ENCODE data around the gene RIPK3. TPM values are rescaled to one million over a fixed set of nuclear protein-coding genes. Genes with fewer than 3 reads are reported as not detected.

The RIPK3 gene
- total and polyA plus RNA-seq, 2 of the 8 experiments (the other 6 are each of a cell fraction or from before 2014, with no cell fraction given) = 0.24 to 0.39 TPM

DNA sequence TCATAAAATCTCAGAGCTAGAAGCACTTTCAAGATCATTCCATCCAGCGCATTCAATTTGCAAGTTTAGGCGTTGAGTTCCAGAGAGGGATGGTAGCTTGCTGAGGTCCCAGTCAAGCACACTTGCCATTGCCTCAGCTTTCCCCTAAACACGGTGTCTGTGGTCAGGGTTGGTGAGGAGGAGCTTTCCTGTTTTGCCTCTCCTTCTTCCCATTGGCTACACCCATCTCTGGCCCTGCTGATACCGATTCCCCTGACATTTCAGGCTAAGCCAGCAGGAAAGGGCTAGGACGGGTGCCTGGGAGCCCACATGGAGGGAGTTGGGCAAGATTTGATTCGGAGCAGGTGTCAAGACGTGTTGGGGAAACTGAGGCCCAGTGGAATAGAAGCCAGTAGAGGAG, 37.3 kb upstream of the RIPK3 start:
- H3K14ac ChIP-seq (ENCODE audit: insufficient read length) = no peak overlapping the region
- H3K36me3 ChIP-seq (ENCODE audit: control insufficient read depth in 2 of 4, insufficient read depth in 4 of 4, low read length in 3 of 4) = peaks cover 3 to 11% (median 6%) of the 10 kb centered on the region in 4 experiments; a peak in 5 of 8 replicates
- DNase-seq (ENCODE audit: low read depth in 1 of 2, low spot score in 2 of 2) = no peak
- H2BK5ac ChIP-seq (ENCODE audit: low read depth, low read length) = peak overlapping the region; percentile 86
- peaks cover 0 to 3% of the 10 kb centered on the region in 2 experiments for H4K20me1 ChIP-seq (replicated peaks in 1 of 2; ENCODE audit: control insufficient read depth in 1 of 2, insufficient read depth in 2 of 2, low read length in 2 of 2)
- H3K4me2 ChIP-seq (ENCODE audit: insufficient read depth in 1 of 2, low read depth in 2 of 2, low read length in 2 of 2) = peak overlapping the region; percentile 24 to 68; a peak in 3 of 4 replicates
- H4K5ac ChIP-seq (ENCODE audit: insufficient read length, low read depth, low read length) = no peak overlapping the region
- H2AK5ac ChIP-seq (ENCODE audit: low read depth, low read length) = no peak overlapping the region
- no peak overlapping the region for H3K56ac ChIP-seq (replicated peaks; ENCODE audit: insufficient read length, low read depth, low read length)
- no peak overlapping the region for H2BK20ac ChIP-seq (ENCODE audit: low read length)
- H3K4ac ChIP-seq (replicated peaks; ENCODE audit: insufficient read length, low read depth, low read length) = no peak overlapping the region
- no peak overlapping the region for H3K27ac ChIP-seq (ENCODE audit: low read depth, low read length)
- no peaks in the 10 kb centered on the region for H3K27me3 ChIP-seq (replicated peaks in 1 of 4; ENCODE audit: control insufficient read depth in 3 of 4, extremely low read depth in 1 of 4, insufficient read depth in 3 of 4, low read length in 3 of 4)
- peaks cover 11 to 25% (median 14%) of the 10 kb centered on the region in 4 experiments for H3K4me1 ChIP-seq (replicated peaks in 1 of 4; ENCODE audit: control insufficient read depth in 3 of 4, insufficient read depth in 4 of 4, low read length in 3 of 4)
- no peak overlapping the region for H3K23ac ChIP-seq (ENCODE audit: insufficient read length)
- H2AFZ ChIP-seq (ENCODE audit: low read length) = no peak overlapping the region
- no peak overlapping the region for H3K9ac ChIP-seq (replicated peaks in 1 of 4; ENCODE audit: extremely low read depth in 1 of 4, low read depth in 3 of 4, low read length in 3 of 4)
- FAIRE-seq = no peak
- no peak overlapping the region for H4K91ac ChIP-seq (replicated peaks; ENCODE audit: insufficient read length, low read length)
- 0 out of 2 replicates have a peak overlapping the region, but pooled peaks have one; percentile 62 for H2BK12ac ChIP-seq (ENCODE audit: low read depth, low read length)
- H3K18ac ChIP-seq (ENCODE audit: extremely low read depth, low read length) = peak overlapping the region; percentile 62; the same call in 1 of the 2 replicates
- no peaks in the 10 kb centered on the region for H3K9me3 ChIP-seq (ENCODE audit: insufficient read depth in 2 of 2, low read depth in 1 of 2, low read length in 1 of 2)
- no peak overlapping the region for H2BK15ac ChIP-seq (ENCODE audit: low read length)
- H3K23me2 ChIP-seq (ENCODE audit: low read depth, low read length) = peaks cover 7% of the 10 kb centered on the region; the same call in 1 of the 2 replicates
- H3K79me1 ChIP-seq (ENCODE audit: low read depth, low read length) = no peaks in the 10 kb centered on the region
- WGBS, 2 experiments (ENCODE audit: extremely low coverage in 1 of 2, insufficient coverage in 1 of 2, insufficient read length in 1 of 2, insufficient replicate concordance in 2 of 2, low coverage in 1 of 2, low lambda C conversion rate in 2 of 2, missing lambda C conversion rate in 1 of 2) = 85% methylated on average over 7 of the region's 7 CpGs; no CpG with 5 or more reads in 1 of the 2 experiments
- CTCF ChIA-PET (ENCODE audit: partially characterized antibody) = interaction anchor here (0.8 to 16.4 kb wide), 13 partner anchors 9 to 60 kb away, joined by 3 to 207 read pairs (median 6); partner anchors contain the start of genes ADCY4, CBLN3, KHNYN and NFATC4
- POLR2A ChIA-PET (ENCODE audit: partially characterized antibody) = interaction anchor here (1.2 to 4.7 kb wide), 11 partner anchors 7 to 54 kb away, joined by 3 to 27 read pairs (median 5); partner anchors contain the start of genes KHNYN, NFATC4 and NYNRIN
- no peaks in the 10 kb centered on the region for H3K79me2 ChIP-seq (ENCODE audit: control insufficient read depth in 1 of 2, insufficient read depth in 2 of 2, low read length in 2 of 2)
- no peak overlapping the region for H2BK120ac ChIP-seq (replicated peaks; ENCODE audit: low read depth, low read length)
- no peak overlapping the region for H4K8ac ChIP-seq (ENCODE audit: extremely low read depth, insufficient read depth, low read length)
- peak overlapping the region in 1 of 4 experiments; percentile 54; a peak in 2 of 8 replicates for H3K4me3 ChIP-seq (ENCODE audit: extremely low read depth in 1 of 4, insufficient read depth in 2 of 4, low read depth in 3 of 4, low read length in 4 of 4)
- TF ChIP-seq BRCA1 (IDR thresholded peaks at IDR 0.05; ENCODE audit: low read depth, low read length) (no peak), BCL11A (IDR thresholded peaks at IDR 0.05; ENCODE audit: low read depth in 2 of 2, low read length in 2 of 2) (no peak)
